ENCODE measurements around the gene MYO7A. TPM values are rescaled to one million over a fixed set of nuclear protein-coding genes. Genes with fewer than 3 reads are reported as not detected.

MYO7A gene
- total RNA-seq, 1 donor from 2014 or later: 0.96 TPM

DNA sequence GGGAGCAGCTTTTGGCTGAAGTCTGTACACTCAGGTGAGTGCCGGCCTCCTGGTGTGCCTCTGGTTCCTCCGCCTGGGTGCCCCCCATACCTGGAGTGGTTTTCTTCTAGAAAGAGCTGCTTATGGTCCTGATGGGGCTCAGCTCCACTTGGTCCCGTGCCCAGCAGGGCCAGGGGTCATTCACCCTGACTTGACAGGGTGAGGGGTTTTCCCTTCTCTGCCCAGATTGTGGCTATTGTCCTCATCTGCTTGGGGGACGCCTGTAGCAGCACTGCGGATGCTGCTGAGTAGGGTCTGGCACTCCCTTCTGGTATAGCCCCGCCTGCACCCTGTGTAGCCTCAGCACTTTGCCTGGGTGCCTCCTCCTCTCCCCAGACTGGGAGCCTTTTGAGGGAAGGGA lies 17.2 kb upstream of the MYO7A start:
- no peak for DNase-seq (ENCODE audit: low read depth)

DNA sequence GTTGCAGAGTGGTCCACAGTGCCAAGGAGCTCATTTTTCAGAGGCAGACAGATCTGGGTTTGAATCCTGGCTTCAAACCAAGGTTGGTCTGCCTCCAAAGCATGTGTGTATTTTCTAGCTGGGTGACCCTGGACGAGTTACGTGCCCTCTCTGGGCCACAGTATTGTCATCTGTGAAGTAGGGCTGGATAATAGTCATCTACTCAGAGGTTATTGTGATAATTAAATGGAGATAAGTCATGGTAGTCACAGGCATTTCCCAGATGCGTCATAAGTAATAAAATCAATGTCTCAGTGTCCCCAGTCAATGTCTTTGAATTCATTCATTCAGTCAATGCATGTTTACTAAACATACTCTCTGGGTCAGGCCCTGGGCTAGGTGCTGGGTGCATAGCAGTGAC lies 16.8 kb upstream of the MYO7A start:
- DNase-seq (ENCODE audit: low read depth): no peak

DNA sequence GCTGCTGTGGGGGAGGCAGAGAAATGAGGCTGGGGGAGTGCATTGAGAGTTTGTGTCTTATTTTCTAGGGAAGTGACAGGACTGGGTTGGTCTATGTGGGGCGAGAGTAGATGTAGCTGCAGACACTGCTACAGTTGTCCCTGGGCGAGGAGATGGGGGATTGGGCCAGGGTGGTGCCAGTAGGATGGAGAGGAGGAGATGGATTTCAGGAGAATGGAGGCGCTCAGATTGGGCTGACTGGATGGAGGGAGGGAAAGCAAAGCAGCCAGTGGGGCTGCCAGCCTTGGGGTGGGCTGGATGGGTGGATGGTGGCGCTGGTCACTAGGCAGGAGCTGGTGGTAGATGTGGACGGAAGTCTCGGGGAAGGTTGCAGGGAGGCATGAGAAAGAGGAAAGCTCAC lies 16.1 kb upstream of the MYO7A start:
- DNase-seq (ENCODE audit: low read depth): no peak

DNA sequence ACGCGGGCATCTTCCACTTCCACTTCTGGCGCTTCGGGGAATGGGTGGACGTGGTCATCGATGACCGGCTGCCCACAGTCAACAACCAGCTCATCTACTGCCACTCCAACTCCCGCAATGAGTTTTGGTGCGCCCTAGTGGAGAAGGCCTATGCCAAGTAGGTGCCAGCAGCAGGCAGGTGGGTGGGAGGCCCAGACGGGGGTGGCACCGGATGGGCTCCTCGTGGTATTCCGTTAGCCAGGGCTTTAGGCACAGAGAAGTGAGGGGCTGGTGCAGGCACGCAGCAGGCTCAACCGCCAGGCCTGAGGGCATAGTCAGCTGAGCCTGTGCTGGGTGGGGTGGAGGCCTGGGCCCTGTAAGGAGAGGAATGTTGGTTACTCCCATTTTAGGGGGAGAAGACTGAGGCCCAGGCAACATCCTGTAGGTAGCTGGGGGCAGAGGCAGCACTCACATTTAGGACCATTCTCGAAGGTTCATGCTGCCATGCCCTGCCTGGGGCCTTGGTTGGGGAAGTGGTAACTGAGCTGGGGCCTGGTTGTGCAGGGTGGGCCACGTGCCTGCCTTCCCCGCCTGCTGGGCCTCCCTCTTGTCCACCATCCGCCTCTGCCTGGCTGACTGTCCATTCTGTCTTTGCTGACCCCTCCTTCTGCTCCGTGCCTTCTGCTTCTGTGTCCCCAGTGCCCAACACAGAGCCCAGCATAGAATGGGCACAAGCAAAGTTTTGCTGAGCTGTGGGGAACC lies 15.2 kb upstream of the MYO7A start:
- DNase-seq (ENCODE audit: low read depth): no peak

DNA sequence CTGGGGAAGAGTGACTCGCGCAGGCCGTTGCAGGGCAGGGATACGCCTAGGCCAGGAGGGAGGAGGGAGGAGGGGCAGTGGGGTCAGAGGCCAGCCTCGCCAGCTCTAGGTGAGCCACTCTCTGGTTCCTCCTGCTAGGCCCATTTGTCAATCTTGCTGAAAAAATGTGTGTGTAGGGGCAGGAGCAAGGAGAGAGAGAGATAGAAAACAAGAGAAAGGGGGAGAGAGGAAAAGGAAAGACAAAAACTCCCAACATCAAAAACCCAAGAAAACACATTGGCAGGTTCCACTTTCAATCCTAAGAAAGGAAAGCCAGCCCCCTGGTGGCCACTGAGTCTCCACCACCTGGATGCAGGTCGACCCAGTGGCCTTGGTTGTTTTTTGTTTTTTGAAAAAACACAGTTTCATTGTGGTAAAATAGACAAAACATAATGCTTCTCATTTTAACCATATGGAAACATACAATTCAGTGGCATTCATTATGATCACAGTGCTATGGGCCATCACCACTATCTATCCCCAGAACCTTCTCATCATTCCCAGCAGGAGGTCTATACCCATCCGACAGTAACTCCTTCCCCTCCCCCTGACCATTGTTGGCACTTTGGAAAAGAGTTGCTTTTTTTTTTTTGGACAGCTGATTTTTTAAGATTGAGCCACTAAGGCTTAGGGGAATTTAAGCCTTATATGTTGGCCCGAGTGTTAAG lies 14.5 kb upstream of the MYO7A start:
- DNase-seq (ENCODE audit: low read depth): no peak

DNA sequence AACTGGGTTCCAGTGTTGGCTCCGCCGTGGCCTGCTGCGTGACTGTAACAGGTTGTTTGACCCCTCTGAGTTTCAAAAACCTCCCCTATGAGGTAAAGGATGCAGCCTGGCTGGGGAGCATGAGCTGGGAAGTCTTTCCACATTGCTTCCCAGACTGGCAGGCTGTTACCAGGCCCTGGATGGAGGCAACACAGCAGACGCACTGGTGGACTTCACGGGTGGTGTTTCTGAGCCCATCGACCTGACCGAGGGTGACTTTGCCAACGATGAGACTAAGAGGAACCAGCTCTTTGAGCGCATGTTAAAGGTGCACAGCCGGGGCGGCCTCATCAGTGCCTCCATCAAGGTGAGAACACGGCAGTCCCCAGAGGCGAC lies 14.0 kb upstream of the MYO7A start:
- no peak for DNase-seq (ENCODE audit: low read depth)

DNA sequence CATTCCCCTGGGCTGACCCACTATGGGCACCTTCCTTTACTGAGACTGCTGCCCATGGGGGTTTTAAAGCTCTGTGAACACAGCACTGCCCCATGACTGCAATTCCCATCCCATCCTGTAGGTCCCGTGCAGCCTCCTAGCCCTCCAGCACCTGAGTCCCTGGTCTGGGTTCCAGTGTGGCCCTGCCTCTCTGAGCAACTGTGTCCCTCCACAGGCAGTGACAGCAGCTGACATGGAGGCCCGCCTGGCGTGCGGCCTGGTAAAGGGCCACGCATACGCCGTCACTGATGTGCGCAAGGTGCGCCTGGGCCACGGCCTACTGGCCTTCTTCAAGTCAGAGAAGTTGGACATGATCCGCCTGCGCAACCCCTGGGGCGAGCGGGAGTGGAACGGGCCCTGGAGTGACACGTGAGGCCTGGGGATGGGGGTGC lies 12.8 kb upstream of the MYO7A start:
- DNase-seq (ENCODE audit: low read depth): no peak

DNA sequence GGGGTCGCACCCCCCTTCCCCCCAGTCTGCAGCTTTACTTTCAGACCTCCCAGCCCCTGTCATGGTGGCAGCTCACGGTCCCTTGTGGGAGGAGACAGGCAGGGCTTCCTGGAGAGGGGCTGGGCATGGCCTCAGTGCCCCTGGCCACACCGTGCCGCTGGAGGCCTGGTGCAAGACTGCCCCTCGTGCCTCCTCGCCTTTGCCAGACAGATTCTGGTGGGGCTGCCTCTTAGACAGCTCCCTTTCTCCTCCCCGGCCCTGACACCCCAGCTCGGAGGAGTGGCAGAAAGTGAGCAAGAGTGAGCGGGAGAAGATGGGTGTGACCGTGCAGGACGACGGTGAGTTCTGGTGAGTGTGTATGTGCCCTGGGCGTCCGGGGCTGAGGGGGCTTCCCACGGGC lies 12.1 kb upstream of the MYO7A start:
- no peak for DNase-seq (ENCODE audit: low read depth)

DNA sequence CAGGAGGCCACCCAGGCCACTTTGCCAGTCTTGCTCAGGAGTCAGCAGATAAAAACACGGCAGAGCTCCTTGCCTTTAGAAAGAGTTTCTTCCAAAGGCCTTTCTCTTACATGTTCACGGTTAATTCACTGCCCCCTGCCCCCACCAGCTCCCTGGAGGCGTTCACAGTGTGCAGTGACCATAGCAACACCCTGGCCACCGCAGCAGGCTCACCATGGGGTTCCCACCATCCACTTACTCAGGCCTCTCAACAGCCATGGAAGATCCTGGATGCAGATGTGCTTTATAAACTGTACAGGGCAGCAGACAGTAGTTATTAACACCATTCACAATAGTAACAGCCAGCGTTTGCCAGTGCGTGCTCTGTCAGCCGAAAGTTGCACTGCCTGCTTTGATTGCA lies 10.6 kb upstream of the MYO7A start:
- no peak for DNase-seq (ENCODE audit: low read depth)

DNA sequence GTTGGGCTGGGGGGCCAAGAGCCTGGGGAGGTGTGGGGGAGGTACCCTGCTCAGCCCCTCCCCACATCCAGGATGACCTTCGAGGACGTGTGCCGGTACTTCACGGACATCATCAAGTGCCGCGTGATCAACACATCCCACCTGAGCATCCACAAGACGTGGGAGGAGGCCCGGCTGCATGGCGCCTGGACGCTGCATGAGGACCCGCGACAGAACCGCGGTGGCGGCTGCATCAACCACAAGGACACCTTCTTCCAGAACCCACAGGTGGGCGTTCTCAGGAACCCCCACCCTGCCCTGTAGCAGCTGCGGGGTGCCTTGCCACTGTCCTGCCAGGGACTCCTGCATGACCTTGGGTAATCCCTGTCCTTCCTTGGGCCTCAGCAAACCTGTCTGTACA lies 10.0 kb upstream of the MYO7A start:
- DNase-seq (ENCODE audit: low read depth): no peak

DNA sequence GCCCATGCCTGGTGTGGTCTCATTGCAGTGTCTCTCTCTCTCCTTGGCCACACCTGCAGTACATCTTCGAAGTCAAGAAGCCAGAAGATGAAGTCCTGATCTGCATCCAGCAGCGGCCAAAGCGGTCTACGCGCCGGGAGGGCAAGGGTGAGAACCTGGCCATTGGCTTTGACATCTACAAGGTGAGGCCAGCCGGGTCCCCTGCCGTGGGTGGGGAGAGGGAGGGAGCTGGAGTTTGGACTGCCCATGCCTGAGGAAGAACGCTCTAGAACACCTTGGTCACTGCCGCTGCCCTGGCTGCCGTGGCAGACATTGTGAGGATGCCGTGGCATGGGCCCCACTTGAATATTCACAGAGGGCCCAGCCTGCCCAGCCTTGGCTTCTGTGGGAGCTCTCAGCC lies 9.1 kb upstream of the MYO7A start:
- no peak for DNase-seq (ENCODE audit: low read depth)

DNA sequence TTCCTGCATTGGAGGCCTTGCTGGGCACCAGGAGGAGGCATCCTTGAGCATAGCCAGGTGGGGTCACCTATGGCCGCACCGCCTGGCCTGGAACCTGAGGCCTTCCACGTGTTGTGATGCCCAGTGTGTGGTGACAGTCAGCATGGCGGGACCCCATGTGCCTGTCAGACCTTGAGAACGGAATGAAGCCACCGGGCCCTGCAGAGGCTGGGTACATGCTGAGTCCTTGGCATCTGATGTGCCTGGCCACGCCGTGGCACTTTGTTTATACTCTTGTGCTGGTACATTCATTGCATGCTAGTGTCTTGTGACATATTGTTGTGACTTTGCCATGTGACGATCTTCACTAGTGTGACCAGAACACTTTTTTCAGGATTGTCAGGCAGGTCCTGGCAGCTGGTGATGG lies 8.5 kb upstream of the MYO7A start:
- no peak for DNase-seq (ENCODE audit: low read depth)

DNA sequence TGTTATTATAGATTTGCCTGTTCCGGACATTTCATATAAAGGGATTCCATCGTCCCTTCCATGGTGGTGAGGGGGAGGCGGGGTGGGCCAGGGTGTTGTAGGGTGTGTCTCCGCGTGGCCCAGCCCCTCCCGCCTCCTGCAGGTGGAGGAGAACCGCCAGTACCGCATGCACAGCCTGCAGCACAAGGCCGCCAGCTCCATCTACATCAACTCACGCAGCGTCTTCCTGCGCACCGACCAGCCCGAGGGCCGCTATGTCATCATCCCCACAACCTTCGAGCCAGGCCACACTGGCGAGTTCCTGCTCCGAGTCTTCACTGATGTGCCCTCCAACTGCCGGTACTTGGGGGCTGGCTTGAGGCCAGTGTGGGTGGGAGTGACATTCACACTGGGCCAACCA lies 7.5 kb upstream of the MYO7A start:
- no peak for DNase-seq (ENCODE audit: low read depth)

DNA sequence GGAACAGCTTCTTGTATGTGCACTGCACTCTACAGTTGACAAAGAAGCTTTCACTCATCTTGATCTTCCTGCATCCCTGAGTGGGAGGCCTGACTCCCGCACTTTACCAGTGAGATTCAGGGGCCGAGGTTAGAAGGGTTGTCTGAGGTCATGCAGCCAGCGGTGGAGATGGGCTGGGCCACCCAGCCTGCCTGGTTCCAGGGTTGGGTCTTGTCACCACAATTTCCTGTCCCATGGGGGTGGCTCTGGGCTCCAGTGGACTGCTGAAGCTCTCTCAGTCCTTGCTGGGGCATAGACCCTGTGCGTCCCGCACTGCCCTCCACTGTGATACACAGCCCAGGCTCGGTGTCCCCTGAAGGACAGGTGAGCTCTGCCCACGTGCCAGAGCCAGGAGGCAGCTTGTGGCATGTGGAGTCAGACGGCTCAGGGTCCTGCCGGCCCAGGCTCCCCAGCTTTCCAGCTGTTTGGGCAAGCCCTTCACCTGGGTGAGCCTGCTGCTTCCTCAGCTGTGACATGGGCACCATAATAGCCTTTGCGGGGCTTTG lies 6.9 kb upstream of the MYO7A start:
- no peak for DNase-seq (ENCODE audit: low read depth)

DNA sequence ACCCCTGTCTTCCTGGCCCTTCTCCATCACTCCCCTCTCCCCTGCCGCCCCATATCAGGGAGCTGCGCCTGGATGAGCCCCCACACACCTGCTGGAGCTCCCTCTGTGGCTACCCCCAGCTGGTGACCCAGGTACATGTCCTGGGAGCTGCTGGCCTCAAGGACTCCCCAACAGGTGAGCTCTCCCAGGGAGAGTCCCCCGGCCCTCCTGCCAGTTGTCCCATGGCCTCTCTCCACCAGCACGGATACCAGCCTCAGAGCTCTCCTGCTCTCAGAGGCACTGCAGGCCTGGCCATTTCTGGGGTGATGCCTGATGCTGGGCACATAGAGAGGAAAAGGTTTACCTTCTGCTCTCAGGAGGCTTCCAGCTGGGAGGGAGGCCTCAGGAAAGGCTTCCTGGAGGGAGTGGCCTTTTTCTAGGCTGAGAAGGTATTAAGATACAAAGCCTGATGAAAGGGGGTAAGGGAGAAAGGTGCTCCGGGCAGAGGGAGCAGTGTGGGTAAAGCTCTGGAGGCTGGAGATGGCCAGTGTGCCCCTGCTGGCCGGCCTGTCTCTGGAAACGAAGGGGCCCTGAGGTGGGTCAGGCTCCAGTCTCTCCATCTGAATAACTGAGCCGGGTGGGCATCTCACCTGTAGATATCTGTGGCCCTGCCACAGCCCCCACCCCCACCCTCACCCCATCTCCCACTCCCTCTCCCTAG lies 6.0 kb upstream of the MYO7A start:
- no peak for DNase-seq (ENCODE audit: low read depth)

DNA sequence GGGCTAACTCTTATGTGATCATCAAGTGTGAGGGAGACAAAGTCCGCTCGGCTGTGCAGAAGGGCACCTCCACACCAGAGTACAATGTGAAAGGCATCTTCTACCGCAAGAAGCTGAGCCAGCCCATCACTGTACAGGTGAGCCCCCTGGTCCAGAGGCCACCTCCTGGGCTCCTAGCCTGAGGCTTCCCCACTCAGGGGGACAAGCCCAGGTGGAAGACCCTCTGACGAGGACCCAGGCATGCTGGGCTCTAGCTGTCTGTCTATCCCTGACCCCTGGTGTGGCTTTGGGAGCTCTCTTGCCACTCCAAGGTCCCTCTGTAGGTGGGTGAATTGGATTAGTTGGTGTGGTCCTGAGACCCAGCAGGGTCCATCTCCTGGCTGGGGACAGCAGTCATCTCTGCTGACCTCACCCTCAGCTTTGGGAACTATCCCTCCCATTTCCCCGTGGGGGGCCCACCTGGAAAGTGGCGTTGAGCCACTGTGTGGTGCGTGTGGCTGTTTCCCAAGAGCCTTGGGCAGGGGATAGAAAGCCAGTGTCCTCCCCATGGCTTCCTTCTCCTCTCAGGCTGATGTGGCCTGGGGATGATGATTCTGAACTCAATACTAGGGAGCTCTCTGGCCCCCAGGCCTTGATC lies 5.4 kb upstream of the MYO7A start:
- DNase-seq (ENCODE audit: low read depth): no peak

DNA sequence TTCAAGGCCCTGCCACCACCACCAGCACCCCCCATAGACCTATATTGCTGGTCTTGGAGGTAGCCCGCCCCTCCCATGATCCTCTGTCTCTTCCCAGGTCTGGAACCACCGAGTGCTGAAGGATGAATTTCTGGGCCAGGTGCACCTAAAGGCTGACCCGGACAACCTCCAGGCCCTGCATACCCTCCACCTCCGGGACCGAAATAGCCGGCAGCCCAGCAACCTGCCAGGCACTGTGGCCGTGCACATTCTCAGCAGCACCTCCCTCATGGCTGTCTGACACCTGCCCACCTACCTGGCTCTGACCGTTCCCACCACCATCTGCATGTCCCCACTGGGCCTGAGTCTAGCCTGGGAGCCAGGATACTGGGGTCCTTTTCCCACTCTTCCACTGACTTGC lies 4.5 kb upstream of the MYO7A start:
- DNase-seq (ENCODE audit: low read depth): no peak

DNA sequence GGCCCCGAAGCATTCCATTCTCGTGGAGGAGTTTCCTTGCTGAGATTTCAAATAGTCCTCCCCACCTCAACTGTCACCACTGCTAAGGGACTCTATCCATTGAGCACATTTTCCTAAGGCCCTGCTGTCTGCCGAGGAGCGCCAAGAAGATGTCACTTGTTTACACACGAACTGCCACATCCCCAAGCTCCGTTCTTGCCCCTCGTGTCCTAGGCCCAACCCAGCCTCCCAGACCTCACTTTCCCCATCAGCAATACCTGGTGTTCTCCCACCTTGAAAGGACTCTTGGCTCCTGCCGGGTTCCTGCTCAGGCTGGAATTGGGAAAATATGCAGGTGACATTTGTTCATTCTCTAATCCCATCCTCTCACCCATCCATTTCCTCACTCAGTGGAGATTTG lies 4.0 kb upstream of the MYO7A start:
- DNase-seq (ENCODE audit: low read depth): no peak

DNA sequence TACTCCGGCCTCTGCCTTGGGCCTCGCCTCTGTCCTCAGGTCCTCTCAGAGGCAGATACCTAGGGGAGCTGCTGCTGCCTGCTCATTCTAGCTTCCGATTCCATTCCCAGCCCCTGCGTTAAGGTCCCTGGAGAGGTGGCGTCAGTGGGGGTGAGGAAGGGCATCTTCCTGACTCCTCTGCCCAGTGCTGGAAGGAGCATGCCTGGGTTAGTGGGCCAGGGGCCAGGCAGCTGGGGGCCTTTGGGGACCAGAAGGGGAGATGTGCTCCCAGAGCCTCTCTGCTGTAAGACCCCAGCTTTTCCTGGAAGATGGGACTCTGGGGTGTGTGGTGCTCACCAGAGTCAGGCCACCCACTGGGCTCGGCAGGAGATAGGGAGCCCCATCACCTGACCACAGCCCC lies 3.6 kb upstream of the MYO7A start:
- no peak for DNase-seq (ENCODE audit: low read depth)

DNA sequence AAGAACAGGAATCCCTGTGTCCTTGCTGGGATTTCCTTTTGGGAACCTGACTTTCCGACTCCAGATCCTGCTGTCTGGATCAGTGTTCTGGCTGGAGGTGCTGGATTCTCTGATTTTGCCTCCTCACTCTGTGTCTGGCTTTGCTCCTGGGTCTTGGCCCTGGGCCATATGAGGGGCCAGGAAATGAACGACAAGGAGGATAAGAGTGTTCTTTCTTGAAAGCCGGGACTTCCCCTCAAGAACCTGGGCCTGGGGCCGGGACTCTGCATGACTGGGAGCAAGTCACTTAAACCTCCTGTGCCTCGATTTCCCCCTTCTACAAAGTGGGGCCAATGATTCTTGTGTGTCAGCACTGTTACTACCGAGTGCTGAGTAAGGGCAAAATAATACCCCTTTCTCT lies 2.9 kb upstream of the MYO7A start:
- no peak for DNase-seq (ENCODE audit: low read depth)

DNA sequence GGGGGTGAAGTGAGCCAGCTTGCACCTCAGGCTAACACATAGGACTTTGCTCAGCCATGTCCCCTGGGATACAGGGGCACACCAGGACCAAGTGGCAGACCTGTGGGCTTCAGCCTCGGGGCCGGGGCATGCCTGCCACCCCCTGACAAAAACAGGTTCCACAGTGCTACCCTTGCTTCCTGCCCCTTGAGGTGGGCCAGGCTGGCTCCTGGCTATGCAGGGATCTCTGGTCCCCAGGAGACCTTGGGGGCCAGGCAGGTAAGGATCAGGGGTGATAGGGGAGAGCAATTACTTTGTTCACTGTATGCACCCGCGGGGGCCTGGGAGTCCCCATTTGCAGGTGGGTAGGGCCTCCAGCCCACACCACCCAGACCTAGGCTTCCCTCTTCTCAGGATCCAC lies 2.4 kb upstream of the MYO7A start:
- no peak for DNase-seq (ENCODE audit: low read depth)

Data from myocyte (in vitro differentiated cells).